Suprapubic skin (tissue), 4 donors: ENCODE results near the gene TMEM259. TPM values are rescaled to one million over a fixed set of nuclear protein-coding genes. Genes with fewer than 3 reads are reported as not detected.
A peak's percentile ranks its signal among the peaks of the same experiment; 100 is the strongest.

Source experiments
- DNase-seq, 2 donors: peaks; one replicate each; pipeline ENCODE4 v3.0.0-alpha.2; 2019; ENCODE audit warnings: low spot score in 2 of 2
- H3K27ac ChIP-seq: fragments of 200-600 bp; sonication (generic); one replicate; pipeline ENCODE4 v1.5.1; 2019
- H3K27me3 ChIP-seq: fragments of 200-600 bp; sonication (generic); one replicate; pipeline ENCODE4 v1.5.1; 2019
- H3K36me3 ChIP-seq: fragments of 200-600 bp; sonication (generic); one replicate; pipeline ENCODE4 v1.5.1; 2019
- H3K4me1 ChIP-seq: fragments of 200-600 bp; sonication (generic); one replicate; pipeline ENCODE4 v1.5.1; 2019
- H3K4me3 ChIP-seq: fragments of 200-600 bp; sonication (generic); one replicate; pipeline ENCODE4 v1.5.1; 2019; ENCODE audit warnings: mild to moderate bottlenecking
- H3K9me3 ChIP-seq: fragments of 200-600 bp; sonication (generic); one replicate; pipeline ENCODE4 v1.5.1; 2019
- CTCF ChIP-seq, 2 donors: fragments of 200-600 bp in 1 of 2; fragments of 450-650 bp in 1 of 2; sonication (generic) in 1 of 2; IDR thresholded peaks; one replicate each; pipeline ENCODE4 v1.5.1; 2016 to 2019; ENCODE audit warnings: antibody characterized with exemption in 2 of 2, mild to moderate bottlenecking in 1 of 2, moderate library complexity in 1 of 2
- EP300 ChIP-seq: sonication (generic); formaldehyde crosslinking; IDR thresholded peaks from one replicate; pipeline ENCODE4 v1.6.1; 2017; ENCODE audit warnings: antibody characterized with exemption
- POLR2A ChIP-seq, 2 donors: fragments of 450-650 bp; IDR thresholded peaks; one replicate each; pipeline ENCODE4 v1.6.1; 2017; ENCODE audit warnings: antibody characterized with exemption in 2 of 2, mild to moderate bottlenecking in 2 of 2, moderate library complexity in 2 of 2
- POLR2AphosphoS5 ChIP-seq, 3 donors: sonication (generic); formaldehyde crosslinking; IDR thresholded peaks; one replicate each; pipeline ENCODE4 v1.6.1; 2017; ENCODE audit warnings: antibody characterized with exemption in 3 of 3
- WGBS: methylation state at CpG from one replicate; pipeline ENCODE4 v1.1.5; 2018; 5-methylcytosine and 5-hydroxymethylcytosine counted together
- total RNA-seq, 4 donors: library from RNA; depleted of rRNA; stranded (reverse); fragments of >200 nt; gene quantifications; one replicate each; pipeline ENCODE4 v1.1.0, GENCODE V29; 2016

Gene TMEM259
- total RNA-seq, 4 donors from 2014 or later = 165 to 349 (median 243) TPM

GRCh38 chr19:986083-986482 lies 34.8 kb downstream of the TMEM259 start:
- Histone ChIP-seq H3K27me3 (no peaks in the 10 kb centered on the region), H3K36me3 (peaks cover 33% of the 10 kb centered on the region), H3K9me3 (no peaks in the 10 kb centered on the region), H3K4me1 (peaks cover 29% of the 10 kb centered on the region), H3K27ac (no peak overlapping the region), H3K4me3 (no peak overlapping the region)
- no peak for TF ChIP-seq EP300
- no peak for TF ChIP-seq CTCF (IDR thresholded peaks at IDR 0.05)
- 87% methylated on average over 13 of the region's 14 CpGs for WGBS
- DNase-seq = no peak

- Histone ChIP-seq H3K27me3 (no peaks in the 10 kb centered on the region), H3K4me1 (peaks cover 38% of the 10 kb centered on the region), H3K27ac (peak within 1 kb of the TSS; percentile 81), H3K9me3 (no peaks in the 10 kb centered on the region), H3K36me3 (peaks cover 19% of the 10 kb centered on the region), H3K4me3 (peak within 1 kb of the TSS; percentile 85)
- DNase-seq = peak; percentile 95 to 97
- TF ChIP-seq POLR2AphosphoS5 (IDR thresholded peaks at IDR 0.05) (peak in 2 of 3 donors; percentile 56 to 63), CTCF (IDR thresholded peaks at IDR 0.05) (peak in 1 of 2 donors; percentile 0), POLR2A (IDR thresholded peaks at IDR 0.05) (peak in 1 of 2 donors; percentile 58), EP300 (no peak)
- WGBS = under 1% methylated on average over 16 of the region's 78 CpGs
Observed at GRCh38 chr19:984165-984967, 36.6 kb downstream of the TMEM259 start, which contains the start of gene WDR18. Gene WDR18, plus strand, starts transcription at chr19:984345. Its CDS starts 9 bp downstream, at chr19:984354.

- 1% methylated on average over 19 of the region's 46 CpGs for WGBS
- Histone ChIP-seq H3K4me1 (peaks cover 39% of the 10 kb centered on the region), H3K27ac (no peak overlapping the region), H3K36me3 (peaks cover 11% of the 10 kb centered on the region), H3K27me3 (no peaks in the 10 kb centered on the region), H3K4me3 (peak overlapping the region; percentile 45), H3K9me3 (no peaks in the 10 kb centered on the region)
- DNase-seq = no peak
- TF ChIP-seq EP300 (no peak), POLR2AphosphoS5 (IDR thresholded peaks at IDR 0.05) (no peak), POLR2A (IDR thresholded peaks at IDR 0.05) (no peak), CTCF (IDR thresholded peaks at IDR 0.05) (peak; percentile 93 to 99)
Observed at GRCh38 chr19:982567-983170, 38.3 kb downstream of the TMEM259 start.

GRCh38 chr19:980133-980998 lies 40.6 kb downstream of the TMEM259 start:
- WGBS = 68% methylated on average over 4 of the region's 32 CpGs
- no peak overlapping the region for H3K4me3 ChIP-seq
- H3K9me3 ChIP-seq = no peaks in the 10 kb centered on the region
- H3K36me3 ChIP-seq = no peaks in the 10 kb centered on the region
- DNase-seq = no peak
- H3K27me3 ChIP-seq = no peaks in the 10 kb centered on the region
- TF ChIP-seq EP300 = no peak
- no peak for TF ChIP-seq POLR2A (IDR thresholded peaks at IDR 0.05)
- TF ChIP-seq CTCF (IDR thresholded peaks at IDR 0.05) = no peak
- no peak for TF ChIP-seq POLR2AphosphoS5 (IDR thresholded peaks at IDR 0.05)
- H3K4me1 ChIP-seq = peaks cover 36% of the 10 kb centered on the region
- no peak overlapping the region for H3K27ac ChIP-seq
